Loucy (cell line): ENCODE results near the gene TNFRSF13B.

ENCODE experiments used
- H2AFZ ChIP-seq: fragments of 200-600 bp; sonication (generic); 2 replicates; pipeline ENCODE4 v1.6.0; 2016; ENCODE audit warnings: antibody characterized with exemption, mild to moderate bottlenecking, low read length, moderate library complexity
- H3F3A ChIP-seq: fragments of 200-600 bp; 2 replicates; pipeline ENCODE4 v1.6.0; 2016; ENCODE audit warnings: antibody characterized with exemption, low read depth, mild to moderate bottlenecking
- H3K27me3 ChIP-seq: fragments of 200-600 bp; sonication (generic); 2 replicates; pipeline ENCODE4 v1.6.1; 2014; ENCODE audit warnings: low read length, mild to moderate bottlenecking; ENCODE audit not compliant: insufficient read depth, poor library complexity, severe bottlenecking
- H3K36me3 ChIP-seq: fragments of 200-600 bp; sonication (generic); 2 replicates; pipeline ENCODE4 v1.6.1; 2016; ENCODE audit warnings: low read length; ENCODE audit not compliant: insufficient read depth
- H3K4me1 ChIP-seq: fragments of 200-600 bp; sonication (generic); 2 replicates; pipeline ENCODE4 v1.5.1; 2014; ENCODE audit warnings: low read length, mild to moderate bottlenecking; ENCODE audit not compliant: insufficient read depth, poor library complexity, severe bottlenecking
- H3K4me2 ChIP-seq: fragments of 200-600 bp; sonication (generic); 2 replicates; pipeline ENCODE4 v1.6.0; 2014; ENCODE audit warnings: antibody characterized with exemption, low read length, low read depth, mild to moderate bottlenecking; ENCODE audit not compliant: poor library complexity, severe bottlenecking
- H3K4me3 ChIP-seq: fragments of 200-600 bp; sonication (generic); 2 replicates; pipeline ENCODE4 v1.5.1; 2014; ENCODE audit warnings: low read length, mild to moderate bottlenecking, mixed read lengths; ENCODE audit not compliant: poor library complexity, severe bottlenecking
- H3K79me2 ChIP-seq: fragments of 200-600 bp; sonication (generic); 2 replicates; pipeline ENCODE4 v1.6.1; 2014; ENCODE audit warnings: low read length; ENCODE audit not compliant: insufficient read depth
- H3K9ac ChIP-seq: fragments of 200-600 bp; sonication (generic); 2 replicates; pipeline ENCODE4 v1.6.0; 2014; ENCODE audit warnings: mild to moderate bottlenecking, low read depth, low read length, moderate library complexity; ENCODE audit not compliant: poor library complexity, severe bottlenecking
- H3K9me2 ChIP-seq: fragments of 200-600 bp; sonication (generic); replicated peaks from 2 replicates; pipeline ENCODE4 v1.6.1; 2016; ENCODE audit warnings: low read depth, low read length, mixed read lengths
- H3K9me3 ChIP-seq: fragments of 200-600 bp; sonication (generic); 2 replicates; pipeline ENCODE4 v1.6.1; 2014; ENCODE audit warnings: mild to moderate bottlenecking, antibody characterized with exemption, low read length, low read depth; ENCODE audit not compliant: insufficient read depth
- H4K20me1 ChIP-seq: fragments of 200-600 bp; sonication (generic); 2 replicates; pipeline ENCODE4 v1.6.0; 2014; ENCODE audit warnings: antibody characterized with exemption, low read length, mild to moderate bottlenecking; ENCODE audit not compliant: insufficient read depth, poor library complexity, severe bottlenecking
- CTCF ChIP-seq: fragments of 200-600 bp; sonication (generic); conservative IDR thresholded peaks from 2 replicates; pipeline ENCODE4 v1.5.1; 2014; ENCODE audit warnings: mild to moderate bottlenecking, antibody characterized with exemption, low read length
- EZH2phosphoT487 ChIP-seq: fragments of 200-600 bp; IDR thresholded peaks from 2 replicates; pipeline ENCODE4 v1.6.1; 2018; ENCODE audit warnings: antibody characterized with exemption, mild to moderate bottlenecking, moderate library complexity, borderline replicate concordance

TNFRSF13B gene

GRCh38 chr17:16942141-16943031 is 29.5 kb downstream of the TNFRSF13B start:
- Histone ChIP-seq H3K9me3 (no peaks in the 10 kb centered on the region), H3K27me3 (no peaks in the 10 kb centered on the region), H3K79me2 (no peaks in the 10 kb centered on the region), H3K9me2 (no peaks in the 10 kb centered on the region), H4K20me1 (no peaks in the 10 kb centered on the region), H3K36me3 (no peaks in the 10 kb centered on the region), H3K4me3 (no peak overlapping the region), H3K4me1 (peaks cover 11% of the 10 kb centered on the region), H2AFZ (no peak overlapping the region), H3K9ac (no peak overlapping the region), H3F3A (no peaks in the 10 kb centered on the region), H3K4me2 (no peak overlapping the region)
- TF ChIP-seq CTCF (no peak), EZH2phosphoT487 (no peak)

GRCh38 chr17:16941072-16942036 is 30.6 kb downstream of the TNFRSF13B start:
- no peaks in the 10 kb centered on the region for H3K9me3 ChIP-seq
- H3K79me2 ChIP-seq: no peaks in the 10 kb centered on the region
- no peaks in the 10 kb centered on the region for H3F3A ChIP-seq
- H3K27me3 ChIP-seq: no peaks in the 10 kb centered on the region
- H4K20me1 ChIP-seq: no peaks in the 10 kb centered on the region
- H3K9ac ChIP-seq: no peak overlapping the region
- no peak overlapping the region for H3K4me2 ChIP-seq
- no peaks in the 10 kb centered on the region for H3K36me3 ChIP-seq
- H3K9me2 ChIP-seq: no peaks in the 10 kb centered on the region
- peaks cover 11% of the 10 kb centered on the region for H3K4me1 ChIP-seq
- TF ChIP-seq EZH2phosphoT487 (no peak), CTCF (no peak)
- H2AFZ ChIP-seq: no peak overlapping the region
- H3K4me3 ChIP-seq: no peak overlapping the region

GRCh38 chr17:16940116-16940881 is 31.6 kb downstream of the TNFRSF13B start:
- Histone ChIP-seq H3F3A (no peaks in the 10 kb centered on the region), H2AFZ (no peak overlapping the region), H3K9me3 (no peaks in the 10 kb centered on the region), H3K4me3 (no peak overlapping the region), H3K27me3 (no peaks in the 10 kb centered on the region), H4K20me1 (no peaks in the 10 kb centered on the region), H3K9me2 (no peaks in the 10 kb centered on the region), H3K4me1 (peaks cover 11% of the 10 kb centered on the region), H3K36me3 (no peaks in the 10 kb centered on the region), H3K4me2 (no peak overlapping the region), H3K79me2 (no peaks in the 10 kb centered on the region), H3K9ac (no peak overlapping the region)
- TF ChIP-seq CTCF (no peak), EZH2phosphoT487 (no peak)
